Measurements from ENCODE around the gene DHX58. TPM values are rescaled to one million over a fixed set of nuclear protein-coding genes. Genes with fewer than 3 reads are reported as not detected.

The DHX58 gene
- total RNA-seq, 1 donor from 2014 or later = 0.41 TPM

DNA sequence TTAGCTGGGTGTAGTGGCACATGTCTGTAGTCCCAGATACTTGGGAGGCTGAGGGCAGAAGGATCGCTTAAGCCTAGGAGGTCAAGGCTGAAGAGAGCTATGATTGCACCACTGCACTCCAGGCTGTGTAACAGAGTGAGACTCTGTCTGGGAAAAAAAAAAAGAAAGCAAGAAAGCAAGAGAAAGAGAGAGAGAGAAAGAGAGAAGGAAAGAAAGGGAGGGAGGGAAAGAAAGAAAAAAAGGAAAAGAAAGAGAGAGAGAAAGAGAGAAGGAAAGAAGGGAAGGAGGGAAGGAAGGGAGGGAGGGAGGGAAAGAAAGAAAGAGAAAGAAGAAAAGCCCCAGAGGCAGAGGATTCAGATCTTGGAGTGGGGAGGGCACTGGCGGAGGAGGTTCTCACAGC is 6.5 kb downstream of the DHX58 start:
- Mint-ChIP-seq H3K27ac (ENCODE audit: unreplicated experiment) (peak overlapping the region; percentile 48), H3K9me3 (ENCODE audit: unreplicated experiment) (no peaks in the 10 kb centered on the region), H3K4me3 (ENCODE audit: unreplicated experiment) (no peak overlapping the region), H3K27me3 (ENCODE audit: unreplicated experiment) (peaks cover 6% of the 10 kb centered on the region), H3K4me1 (ENCODE audit: unreplicated experiment) (peaks cover 4% of the 10 kb centered on the region), H3K36me3 (ENCODE audit: low read depth, unreplicated experiment) (no peaks in the 10 kb centered on the region)
- DNase-seq (ENCODE audit: low spot score) = no peak
- TF ChIP-seq, protein P1, sequence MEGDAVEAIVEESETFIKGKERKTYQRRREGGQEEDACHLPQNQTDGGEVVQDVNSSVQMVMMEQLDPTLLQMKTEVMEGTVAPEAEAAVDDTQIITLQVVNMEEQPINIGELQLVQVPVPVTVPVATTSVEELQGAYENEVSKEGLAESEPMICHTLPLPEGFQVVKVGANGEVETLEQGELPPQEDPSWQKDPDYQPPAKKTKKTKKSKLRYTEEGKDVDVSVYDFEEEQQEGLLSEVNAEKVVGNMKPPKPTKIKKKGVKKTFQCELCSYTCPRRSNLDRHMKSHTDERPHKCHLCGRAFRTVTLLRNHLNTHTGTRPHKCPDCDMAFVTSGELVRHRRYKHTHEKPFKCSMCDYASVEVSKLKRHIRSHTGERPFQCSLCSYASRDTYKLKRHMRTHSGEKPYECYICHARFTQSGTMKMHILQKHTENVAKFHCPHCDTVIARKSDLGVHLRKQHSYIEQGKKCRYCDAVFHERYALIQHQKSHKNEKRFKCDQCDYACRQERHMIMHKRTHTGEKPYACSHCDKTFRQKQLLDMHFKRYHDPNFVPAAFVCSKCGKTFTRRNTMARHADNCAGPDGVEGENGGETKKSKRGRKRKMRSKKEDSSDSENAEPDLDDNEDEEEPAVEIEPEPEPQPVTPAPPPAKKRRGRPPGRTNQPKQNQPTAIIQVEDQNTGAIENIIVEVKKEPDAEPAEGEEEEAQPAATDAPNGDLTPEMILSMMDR (IDR thresholded peaks at IDR 0.05; ENCODE audit: unreplicated experiment) = no peak

DNA sequence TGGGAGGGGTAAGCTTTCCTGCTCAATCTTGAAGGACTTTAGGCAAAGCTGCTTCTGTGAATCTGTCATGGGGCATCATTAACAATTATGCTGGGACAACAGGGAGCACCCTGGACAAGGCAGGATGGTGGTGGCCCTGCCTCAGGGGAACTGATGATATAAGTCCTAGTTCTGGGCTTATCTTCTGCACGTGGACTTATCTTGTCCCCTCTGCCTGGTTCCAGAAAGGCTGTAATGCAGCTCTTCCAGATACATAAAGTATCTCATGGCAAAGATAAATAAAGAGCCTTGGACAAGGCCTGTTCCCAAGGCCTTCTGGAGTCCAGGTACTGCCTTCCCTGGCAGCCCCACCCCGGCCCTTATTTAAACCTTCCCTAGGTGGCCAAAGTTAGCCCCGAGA is 8.2 kb downstream of the DHX58 start:
- no peak overlapping the region for H3K27ac Mint-ChIP-seq (ENCODE audit: unreplicated experiment)
- H3K4me1 Mint-ChIP-seq (ENCODE audit: unreplicated experiment) = peaks cover 4% of the 10 kb centered on the region
- no peak for DNase-seq (ENCODE audit: low spot score)
- peaks cover 4% of the 10 kb centered on the region for H3K27me3 Mint-ChIP-seq (ENCODE audit: unreplicated experiment)
- no peaks in the 10 kb centered on the region for H3K36me3 Mint-ChIP-seq (ENCODE audit: low read depth, unreplicated experiment)
- no peak overlapping the region for H3K4me3 Mint-ChIP-seq (ENCODE audit: unreplicated experiment)
- TF ChIP-seq, protein P1 (IDR thresholded peaks at IDR 0.05; ENCODE audit: unreplicated experiment) = no peak
- no peaks in the 10 kb centered on the region for H3K9me3 Mint-ChIP-seq (ENCODE audit: unreplicated experiment)

DNA sequence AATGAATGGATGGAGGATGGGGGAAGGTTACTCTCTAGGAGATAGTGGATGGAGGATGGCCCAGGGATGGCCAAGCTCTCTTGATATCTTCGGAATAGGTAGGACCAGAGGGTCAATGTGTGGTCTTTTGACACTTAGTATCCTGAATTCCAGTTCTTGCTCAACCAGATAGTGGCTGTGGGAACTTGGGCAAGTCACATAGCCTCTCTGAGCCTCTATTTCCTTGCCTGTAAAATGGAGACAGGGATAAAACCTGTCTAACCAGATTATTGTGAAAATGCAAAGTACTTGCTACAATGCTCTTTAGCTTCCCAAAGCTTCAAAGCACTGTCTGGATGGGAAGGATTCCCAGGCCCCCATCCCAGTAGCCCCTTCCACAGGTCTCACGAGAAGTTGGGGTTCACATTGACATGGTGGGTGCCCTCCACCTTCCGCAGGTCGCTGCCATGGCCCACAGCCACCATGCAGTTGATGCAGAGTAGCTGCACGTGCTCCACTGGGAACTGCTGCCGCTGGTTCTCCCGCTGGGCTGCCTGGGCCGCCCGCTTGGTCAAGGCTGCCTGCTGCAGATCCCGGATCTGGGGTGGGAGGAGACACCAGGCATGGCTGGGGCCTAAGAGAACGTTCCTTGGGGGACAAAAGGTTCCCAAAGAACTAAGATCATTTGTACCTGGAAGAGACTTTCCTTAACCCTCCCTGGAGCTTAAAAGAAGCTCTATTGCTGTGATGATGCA is 9.1 kb downstream of the DHX58 start:
- H3K36me3 Mint-ChIP-seq (ENCODE audit: low read depth, unreplicated experiment) = no peaks in the 10 kb centered on the region
- peak overlapping the region; percentile 30 for H3K27ac Mint-ChIP-seq (ENCODE audit: unreplicated experiment)
- no peak overlapping the region for H3K4me3 Mint-ChIP-seq (ENCODE audit: unreplicated experiment)
- H3K9me3 Mint-ChIP-seq (ENCODE audit: unreplicated experiment) = no peaks in the 10 kb centered on the region
- no peak for DNase-seq (ENCODE audit: low spot score)
- H3K27me3 Mint-ChIP-seq (ENCODE audit: unreplicated experiment) = peaks cover 4% of the 10 kb centered on the region
- H3K4me1 Mint-ChIP-seq (ENCODE audit: unreplicated experiment) = peaks cover 4% of the 10 kb centered on the region
- TF ChIP-seq, protein P1 (IDR thresholded peaks at IDR 0.05; ENCODE audit: unreplicated experiment) = no peak

DNA sequence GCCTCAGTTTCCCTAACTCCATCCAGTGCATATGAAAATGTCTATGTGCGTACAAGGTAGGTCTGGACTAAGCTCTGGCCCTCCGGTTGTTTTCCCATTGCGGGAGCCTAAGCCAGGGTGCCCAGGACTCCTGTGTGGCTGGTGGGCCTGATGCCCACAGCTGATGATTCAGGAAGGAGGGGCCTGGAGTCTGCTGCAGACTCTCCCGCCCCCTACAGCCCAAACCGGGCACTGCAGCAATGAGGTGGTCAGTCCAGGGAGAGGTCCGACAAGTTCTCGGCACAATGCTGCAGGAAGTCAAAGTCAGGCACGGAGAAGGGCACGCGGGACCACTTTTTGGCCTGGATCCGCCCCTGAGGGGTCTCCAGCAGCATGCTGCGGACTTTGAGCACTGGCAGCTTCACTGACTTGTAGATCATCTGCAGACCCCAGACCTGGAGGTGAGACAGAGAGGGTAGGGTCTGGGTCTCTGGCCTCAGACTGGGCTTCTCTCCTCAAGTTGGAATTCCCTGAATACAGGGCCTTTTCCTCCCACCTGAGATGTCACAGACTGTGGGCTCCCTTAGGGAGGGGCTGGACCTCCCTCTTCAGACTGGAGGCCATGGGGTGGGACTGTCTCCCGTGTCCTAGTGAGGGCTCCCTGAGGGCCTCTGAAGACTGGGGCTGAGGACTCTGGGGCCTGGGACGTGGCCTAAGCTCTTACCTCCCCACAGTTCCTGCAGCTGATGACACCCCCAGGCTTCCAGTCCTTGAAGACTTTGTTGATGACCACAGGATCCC is 10.8 kb downstream of the DHX58 start:
- H3K9me3 Mint-ChIP-seq (ENCODE audit: unreplicated experiment) = no peaks in the 10 kb centered on the region
- no peak overlapping the region for H3K4me3 Mint-ChIP-seq (ENCODE audit: unreplicated experiment)
- peaks cover 10% of the 10 kb centered on the region for H3K27me3 Mint-ChIP-seq (ENCODE audit: unreplicated experiment)
- no peaks in the 10 kb centered on the region for H3K36me3 Mint-ChIP-seq (ENCODE audit: low read depth, unreplicated experiment)
- TF ChIP-seq, protein P1 (IDR thresholded peaks at IDR 0.05; ENCODE audit: unreplicated experiment) = peak; percentile 97
- H3K4me1 Mint-ChIP-seq (ENCODE audit: unreplicated experiment) = peaks cover 11% of the 10 kb centered on the region
- no peak overlapping the region for H3K27ac Mint-ChIP-seq (ENCODE audit: unreplicated experiment)
- DNase-seq (ENCODE audit: low spot score) = peak; percentile 97
